Osteocyte (in vitro differentiated cells): ENCODE data around the gene GSTM2. TPM values are rescaled to one million over a fixed set of nuclear protein-coding genes. Genes with fewer than 3 reads are reported as not detected.
A peak's percentile ranks its signal among the peaks of the same experiment; 100 is the strongest.

Source experiments
- DNase-seq: peaks from one replicate; pipeline ENCODE4 v3.0.0; 2021; ENCODE audit warnings: mixed read lengths; ENCODE audit not compliant: unreplicated experiment; ENCODE audit errors: extremely low spot score
- H3K27ac Mint-ChIP-seq: one replicate; pipeline ENCODE4 v1.8.0; 2021; ENCODE audit warnings: mild to moderate bottlenecking, mixed read lengths; ENCODE audit not compliant: unreplicated experiment
- H3K27me3 Mint-ChIP-seq: one replicate; pipeline ENCODE4 v1.8.0; 2021; ENCODE audit warnings: mixed read lengths; ENCODE audit not compliant: unreplicated experiment
- H3K36me3 Mint-ChIP-seq: one replicate; pipeline ENCODE4 v1.8.0; 2021; ENCODE audit warnings: mixed read lengths; ENCODE audit not compliant: unreplicated experiment
- H3K4me1 Mint-ChIP-seq: one replicate; pipeline ENCODE4 v1.8.0; 2021; ENCODE audit warnings: mixed read lengths; ENCODE audit not compliant: unreplicated experiment
- H3K4me3 Mint-ChIP-seq: one replicate; pipeline ENCODE4 v1.8.0; 2021; ENCODE audit warnings: mild to moderate bottlenecking, moderate library complexity, mixed read lengths; ENCODE audit not compliant: unreplicated experiment
- H3K9me3 Mint-ChIP-seq: one replicate; pipeline ENCODE4 v1.8.0; 2021; ENCODE audit warnings: mixed read lengths; ENCODE audit not compliant: unreplicated experiment
- total RNA-seq: library from RNA; stranded (reverse); gene quantifications from 2 replicates; pipeline ENCODE4 v1.2.1, GENCODE V29; 2021
- TF ChIP-seq, protein P1 (sequence below): fragments of 200-600 bp; sonication (generic); IDR thresholded peaks from 2 replicates; pipeline ENCODE4 v1.5.0; 2021; ENCODE audit warnings: antibody characterized with exemption, mild to moderate bottlenecking, moderate library complexity

GSTM2 gene
- total RNA-seq, 1 donor from 2014 or later, result 39.0 TPM

DNA sequence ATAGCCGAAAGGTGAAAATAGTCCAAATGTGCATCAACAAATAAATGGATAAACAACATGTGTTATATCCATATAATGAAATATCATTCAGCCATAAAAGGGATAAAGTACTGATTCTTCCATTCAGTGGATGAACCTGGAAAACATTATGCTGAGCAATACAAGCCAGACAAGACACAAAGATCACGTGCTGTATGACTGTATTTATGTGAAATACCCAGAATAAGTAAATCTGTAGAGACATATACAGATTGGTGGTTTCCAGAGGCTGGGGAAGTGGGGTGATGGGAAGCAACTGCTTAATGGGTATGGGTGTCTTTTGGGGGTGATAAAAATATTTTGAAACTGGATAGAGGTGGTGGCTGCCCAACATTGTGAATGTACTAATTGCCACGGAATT lies 25.2 kb upstream of the GSTM2 start:
- no peak overlapping the region for H3K4me3 Mint-ChIP-seq
- peaks cover 4% of the 10 kb centered on the region for H3K9me3 Mint-ChIP-seq
- H3K36me3 Mint-ChIP-seq, result peaks cover 2% of the 10 kb centered on the region
- H3K4me1 Mint-ChIP-seq, result peaks cover 24% of the 10 kb centered on the region
- H3K27me3 Mint-ChIP-seq, result peaks cover 4% of the 10 kb centered on the region
- H3K27ac Mint-ChIP-seq, result no peak overlapping the region
- DNase-seq, result no peak
- TF ChIP-seq, protein P1, sequence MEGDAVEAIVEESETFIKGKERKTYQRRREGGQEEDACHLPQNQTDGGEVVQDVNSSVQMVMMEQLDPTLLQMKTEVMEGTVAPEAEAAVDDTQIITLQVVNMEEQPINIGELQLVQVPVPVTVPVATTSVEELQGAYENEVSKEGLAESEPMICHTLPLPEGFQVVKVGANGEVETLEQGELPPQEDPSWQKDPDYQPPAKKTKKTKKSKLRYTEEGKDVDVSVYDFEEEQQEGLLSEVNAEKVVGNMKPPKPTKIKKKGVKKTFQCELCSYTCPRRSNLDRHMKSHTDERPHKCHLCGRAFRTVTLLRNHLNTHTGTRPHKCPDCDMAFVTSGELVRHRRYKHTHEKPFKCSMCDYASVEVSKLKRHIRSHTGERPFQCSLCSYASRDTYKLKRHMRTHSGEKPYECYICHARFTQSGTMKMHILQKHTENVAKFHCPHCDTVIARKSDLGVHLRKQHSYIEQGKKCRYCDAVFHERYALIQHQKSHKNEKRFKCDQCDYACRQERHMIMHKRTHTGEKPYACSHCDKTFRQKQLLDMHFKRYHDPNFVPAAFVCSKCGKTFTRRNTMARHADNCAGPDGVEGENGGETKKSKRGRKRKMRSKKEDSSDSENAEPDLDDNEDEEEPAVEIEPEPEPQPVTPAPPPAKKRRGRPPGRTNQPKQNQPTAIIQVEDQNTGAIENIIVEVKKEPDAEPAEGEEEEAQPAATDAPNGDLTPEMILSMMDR, result no peak

DNA sequence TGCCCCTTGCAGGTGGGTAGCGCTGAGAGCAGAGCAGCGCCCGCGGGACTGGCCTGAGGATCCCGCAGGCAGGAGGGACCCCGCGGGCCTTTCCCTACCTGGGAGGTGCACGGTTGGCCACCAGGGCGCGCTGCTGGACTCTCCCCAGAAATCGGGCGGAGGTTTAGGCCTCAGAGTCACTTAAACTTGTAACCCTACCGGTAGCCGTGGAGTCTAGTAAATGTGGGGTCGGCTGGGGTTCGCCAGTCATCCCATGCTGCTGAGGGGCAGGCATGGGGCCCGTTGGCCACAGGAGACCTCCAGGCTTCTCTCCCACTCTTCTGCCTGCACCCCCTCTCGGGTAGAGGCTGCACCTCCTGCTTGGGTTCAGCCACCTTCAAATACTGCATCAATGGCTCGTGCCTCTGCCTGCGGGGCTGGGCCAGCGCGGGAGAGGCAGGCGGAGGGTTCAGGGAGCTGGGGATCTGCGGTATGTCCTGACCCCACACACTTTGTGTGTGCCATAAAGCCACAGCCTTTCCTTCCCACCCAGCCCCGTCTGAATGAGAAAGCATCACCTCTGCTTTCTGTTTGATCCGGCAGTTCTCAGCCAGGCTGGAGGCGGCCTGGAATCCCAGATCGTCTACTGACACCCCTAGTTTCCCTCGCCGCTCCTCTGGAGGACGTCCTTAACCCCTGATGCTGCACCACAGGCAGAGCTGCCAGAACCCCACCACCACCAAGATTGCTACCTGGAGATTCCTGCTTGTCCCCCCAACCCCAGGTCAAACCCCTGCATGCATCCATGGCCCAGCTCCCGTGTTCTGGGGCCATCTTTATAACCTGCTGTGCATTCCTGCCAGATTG lies 24.2 kb upstream of the GSTM2 start:
- H3K27me3 Mint-ChIP-seq, result peaks cover 4% of the 10 kb centered on the region
- H3K36me3 Mint-ChIP-seq, result peaks cover 2% of the 10 kb centered on the region
- H3K27ac Mint-ChIP-seq, result no peak overlapping the region
- H3K9me3 Mint-ChIP-seq, result peaks cover 4% of the 10 kb centered on the region
- no peak overlapping the region for H3K4me3 Mint-ChIP-seq
- TF ChIP-seq, protein P1, result peak; percentile 84
- H3K4me1 Mint-ChIP-seq, result peaks cover 24% of the 10 kb centered on the region
- peak; percentile 91 for DNase-seq

DNA sequence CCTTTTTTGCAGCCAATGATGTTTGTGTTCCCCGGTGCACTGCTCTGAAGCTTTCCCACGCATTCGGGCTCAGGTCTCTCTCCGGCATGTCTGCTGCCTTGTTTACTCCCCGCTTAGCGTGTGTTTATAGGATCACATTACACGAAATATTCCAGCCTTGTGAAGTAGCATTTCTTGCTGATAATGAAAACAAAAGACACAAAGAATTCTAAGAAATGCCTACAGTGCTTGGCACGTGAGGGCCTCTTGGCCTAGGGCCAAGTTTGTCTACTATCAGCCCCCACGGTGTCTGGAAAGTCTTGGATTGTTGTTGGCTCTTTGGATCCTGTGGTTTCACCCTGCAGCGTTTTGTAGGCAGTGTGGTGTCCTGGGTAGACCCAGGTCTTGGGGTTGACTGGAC lies 23.2 kb upstream of the GSTM2 start:
- TF ChIP-seq, protein P1, result no peak
- Mint-ChIP-seq H3K9me3 (peaks cover 4% of the 10 kb centered on the region), H3K4me3 (no peak overlapping the region), H3K27me3 (peaks cover 4% of the 10 kb centered on the region), H3K4me1 (peaks cover 26% of the 10 kb centered on the region), H3K36me3 (peaks cover 2% of the 10 kb centered on the region), H3K27ac (peak overlapping the region; percentile 23)
- peak; percentile 84 for DNase-seq

DNA sequence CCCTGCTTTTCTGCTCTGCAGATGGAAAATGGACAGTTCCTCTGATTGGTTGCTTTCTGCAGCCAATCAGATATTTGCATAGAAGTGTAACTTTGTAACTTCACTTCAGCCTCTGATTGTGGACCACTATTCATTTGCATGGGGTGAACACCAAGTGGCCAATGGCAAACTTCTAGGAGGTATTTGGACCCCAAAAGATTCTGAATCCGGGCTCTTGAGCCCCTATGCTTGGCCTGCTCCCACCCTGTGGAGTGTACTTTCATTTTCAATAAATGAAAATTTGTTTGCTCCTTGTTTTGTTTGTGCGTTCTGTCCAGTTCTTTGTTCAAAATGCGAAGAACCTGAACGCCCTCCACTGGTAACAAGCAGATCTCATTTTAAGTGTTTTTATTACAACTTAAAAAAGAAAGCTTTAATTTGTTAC lies 18.4 kb upstream of the GSTM2 start:
- Mint-ChIP-seq H3K9me3 (peaks cover 4% of the 10 kb centered on the region), H3K4me3 (no peak overlapping the region), H3K4me1 (peaks cover 27% of the 10 kb centered on the region), H3K27ac (no peak overlapping the region), H3K36me3 (peaks cover 2% of the 10 kb centered on the region), H3K27me3 (peaks cover 7% of the 10 kb centered on the region)
- TF ChIP-seq, protein P1, result peak; percentile 28
- DNase-seq, result no peak

DNA sequence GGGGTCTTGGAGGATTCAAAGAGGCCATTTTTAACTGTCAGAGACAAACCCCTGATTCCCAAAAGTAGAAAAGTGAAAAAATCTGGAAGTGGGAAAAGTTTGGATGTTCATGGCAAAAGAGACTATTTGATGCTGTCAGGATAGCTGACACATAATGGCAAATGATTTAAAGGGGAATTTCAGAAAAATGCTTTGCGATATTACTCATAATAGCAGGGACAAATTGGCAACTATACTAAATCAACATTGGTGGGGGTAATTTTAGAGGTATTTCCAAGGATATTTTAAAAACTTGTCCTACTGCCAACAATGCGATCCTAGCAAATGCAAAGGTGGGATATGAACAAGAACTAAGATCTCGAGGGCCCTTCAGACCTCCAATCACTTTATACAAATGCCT lies 17.2 kb upstream of the GSTM2 start:
- no peak overlapping the region for H3K27ac Mint-ChIP-seq
- TF ChIP-seq, protein P1, result no peak
- peaks cover 7% of the 10 kb centered on the region for H3K27me3 Mint-ChIP-seq
- no peak overlapping the region for H3K4me3 Mint-ChIP-seq
- peaks cover 4% of the 10 kb centered on the region for H3K9me3 Mint-ChIP-seq
- peaks cover 27% of the 10 kb centered on the region for H3K4me1 Mint-ChIP-seq
- H3K36me3 Mint-ChIP-seq, result peaks cover 2% of the 10 kb centered on the region
- no peak for DNase-seq
